ENCODE results near the gene IQSEC1.
A peak's percentile ranks its signal among the peaks of the same experiment; 100 is the strongest.

IQSEC1 gene

DNA sequence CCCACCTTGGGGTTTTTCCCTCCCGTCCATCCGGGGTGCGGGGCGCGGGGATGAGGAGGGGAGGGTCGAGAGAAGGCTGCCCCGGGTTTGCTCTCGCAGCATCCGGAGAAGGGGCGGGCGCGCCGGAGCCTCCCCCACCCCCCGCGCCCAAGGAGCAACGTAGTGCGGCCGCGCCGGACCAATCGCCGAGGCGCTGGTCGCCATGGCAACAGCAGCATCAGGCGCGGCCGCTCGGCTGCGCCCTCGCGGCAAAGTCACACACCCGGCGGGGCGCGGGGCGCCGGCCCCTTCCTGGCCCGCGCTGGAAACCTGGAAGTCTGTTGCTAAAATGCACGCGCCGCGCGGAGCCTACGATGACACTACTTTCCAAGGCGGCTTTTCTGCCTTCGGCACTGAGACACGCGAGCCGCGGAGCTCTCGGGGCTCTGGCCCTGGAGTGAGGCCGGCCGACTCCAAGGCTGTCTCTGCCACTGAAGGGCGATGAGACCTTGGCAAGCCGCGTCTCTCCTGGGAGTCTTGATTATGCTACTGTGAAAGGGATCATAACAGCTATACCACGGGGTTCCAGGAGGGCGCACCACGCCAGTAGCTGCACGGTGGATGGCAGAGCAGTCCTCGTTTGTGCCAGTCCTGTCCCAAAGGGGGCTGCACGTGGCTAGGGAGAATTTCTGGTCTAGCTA, at the start of gene IQSEC1:
IQSEC1 (minus strand) TSS at position 104 of the 680 bp plus-strand sequence. CDS start 415 bp downstream, outside the sequence.
- DNase-seq (ENCODE audit: low read depth in 2 of 2) = peak; percentile 66 to 69

DNA sequence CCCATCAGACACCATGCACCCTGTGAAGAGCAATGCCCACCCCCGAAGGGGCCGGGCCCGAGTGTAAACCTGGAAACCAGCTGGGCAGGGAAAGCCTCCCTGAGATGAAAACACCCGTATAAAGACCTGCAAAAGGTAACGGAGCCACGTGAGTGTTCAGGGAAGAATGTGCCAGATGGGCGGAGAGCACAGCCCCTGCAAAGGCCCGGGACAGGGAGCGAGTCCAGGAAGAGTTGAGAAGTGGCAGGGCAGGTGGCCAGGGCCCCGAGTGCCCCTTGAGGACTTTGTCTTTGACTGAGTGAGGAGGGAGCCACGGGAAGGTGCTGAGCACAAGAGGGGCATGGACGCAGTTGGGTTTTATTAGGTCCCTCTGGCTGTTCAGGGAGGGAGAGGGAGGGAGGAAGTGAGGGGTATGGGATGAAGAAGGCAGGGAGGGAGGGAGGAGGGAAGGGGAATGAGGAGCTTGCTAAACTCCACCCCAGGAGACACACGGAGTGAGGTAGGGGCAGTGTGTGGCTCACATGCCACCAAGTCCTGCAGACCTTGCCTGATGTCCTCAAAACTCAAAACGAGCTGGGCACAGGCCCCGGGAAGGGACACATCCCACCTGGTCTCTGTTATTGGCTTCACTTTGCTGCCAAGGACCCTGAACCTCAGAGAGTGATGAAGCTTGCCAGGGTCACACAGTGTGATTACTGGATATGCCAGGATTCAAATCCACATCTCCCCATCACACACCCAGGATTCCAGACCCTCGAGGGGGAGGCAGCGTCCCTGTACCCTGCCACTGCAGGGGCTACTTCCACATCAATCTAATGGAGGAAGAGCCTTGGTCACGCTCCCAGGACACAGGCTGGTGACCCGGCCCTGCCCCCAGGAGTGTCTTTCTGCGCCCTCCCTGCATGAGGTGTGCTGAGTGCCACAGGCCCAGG, 49.1 kb upstream of the IQSEC1 start:
- DNase-seq (ENCODE audit: low read depth in 2 of 2) = no peak

- no peak for DNase-seq (ENCODE audit: low read depth in 2 of 2)
These were observed 48.3 kb upstream of the IQSEC1 start for GRCh38 chr3:13121553-13122001.

- DNase-seq (ENCODE audit: low read depth in 2 of 2) = no peak
These were observed 47.8 kb upstream of the IQSEC1 start for GRCh38 chr3:13120928-13121552.

- no peak for DNase-seq (ENCODE audit: low read depth in 2 of 2)
These were observed 47.2 kb upstream of the IQSEC1 start for GRCh38 chr3:13120289-13120927.

DNA sequence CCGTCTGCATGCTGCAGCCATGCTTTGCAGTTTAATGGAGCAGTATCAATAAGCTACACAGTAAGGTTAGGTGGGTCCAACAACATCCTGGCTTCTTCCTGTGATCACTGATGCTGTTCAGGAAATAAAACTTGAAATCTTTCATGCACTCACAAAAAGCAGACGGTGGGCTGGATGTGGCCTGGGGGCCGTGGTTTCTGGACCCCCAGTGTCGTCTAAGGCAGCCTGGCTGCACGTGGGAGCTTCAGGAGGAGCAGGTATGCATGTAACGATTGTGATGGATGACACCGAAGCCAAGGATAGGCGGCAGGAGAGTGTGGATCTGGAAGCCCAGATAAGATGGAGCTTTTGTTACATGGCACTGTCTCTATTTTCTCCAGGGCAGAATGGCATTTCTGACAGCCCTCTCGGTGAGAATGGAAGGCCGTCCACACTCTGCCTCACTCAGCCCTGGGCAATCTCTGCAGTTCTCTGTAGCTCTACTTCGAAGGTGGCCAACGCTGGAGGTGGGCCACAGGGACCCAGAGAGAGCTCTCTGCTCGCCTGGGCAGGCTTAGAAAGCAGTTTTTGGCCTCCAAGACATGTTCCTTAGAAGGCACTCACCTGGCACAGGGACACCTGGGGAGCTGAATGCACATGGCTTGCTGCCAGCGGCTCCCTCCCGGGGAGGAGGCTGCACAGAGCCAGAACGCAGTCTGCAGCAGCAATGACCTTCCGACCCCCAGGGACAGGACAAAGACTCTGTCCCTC, 46.4 kb upstream of the IQSEC1 start:
- DNase-seq (ENCODE audit: low read depth in 2 of 2) = no peak

GRCh38 chr3:13116426-13116825, 43.2 kb upstream of the IQSEC1 start:
- no peak for DNase-seq (ENCODE audit: low read depth in 2 of 2)

GRCh38 chr3:13115991-13116390, 42.8 kb upstream of the IQSEC1 start:
- DNase-seq (ENCODE audit: low read depth in 2 of 2) = no peak

- no peak for DNase-seq (ENCODE audit: low read depth in 2 of 2)
These were observed 42.3 kb upstream of the IQSEC1 start for GRCh38 chr3:13115576-13115910.

GRCh38 chr3:13114811-13115575, 41.8 kb upstream of the IQSEC1 start:
- DNase-seq (ENCODE audit: low read depth in 2 of 2) = no peak

- no peak for DNase-seq (ENCODE audit: low read depth in 2 of 2)
These were observed 40.4 kb upstream of the IQSEC1 start for GRCh38 chr3:13113346-13114330.

DNA sequence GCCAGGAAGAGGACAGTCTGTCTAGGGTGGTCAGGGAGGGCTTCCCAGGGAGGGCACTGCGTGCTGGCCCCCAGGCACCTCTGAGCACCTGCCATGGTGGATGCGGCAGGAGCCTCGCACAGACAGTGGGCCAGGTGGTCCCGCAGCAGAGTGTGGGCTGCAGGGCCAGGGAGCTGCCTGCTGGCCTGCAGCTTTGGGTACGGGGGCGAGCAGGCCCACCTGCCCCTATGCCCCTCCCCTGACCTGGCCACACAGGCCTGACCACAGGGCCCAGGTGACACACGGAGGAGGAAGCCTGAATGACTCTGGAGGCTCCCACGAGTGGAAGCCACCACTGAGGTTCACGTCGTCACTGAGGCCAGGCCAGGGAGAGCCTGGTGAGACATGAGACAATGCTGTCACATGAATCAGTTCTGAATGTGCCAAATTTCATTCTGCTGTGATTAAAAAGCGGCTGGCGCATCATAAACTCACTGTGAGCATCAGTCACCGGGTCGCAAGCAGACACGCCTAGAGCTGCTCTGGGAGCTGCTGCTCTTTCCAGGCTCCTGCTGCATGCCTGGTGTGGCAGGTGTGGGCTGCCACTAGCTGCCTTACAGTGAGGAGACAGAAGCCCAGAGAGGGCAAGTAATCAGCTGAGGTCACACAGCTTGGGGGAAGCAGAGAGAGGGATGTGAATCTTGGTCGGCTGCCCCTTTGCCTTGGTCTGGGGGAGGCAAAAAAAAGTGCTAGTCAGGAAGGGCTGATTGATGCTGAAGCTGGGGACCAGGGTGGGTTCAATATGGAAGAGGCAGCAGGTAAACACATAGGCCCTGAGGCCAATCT, 39.5 kb upstream of the IQSEC1 start:
- DNase-seq (ENCODE audit: low read depth in 2 of 2) = no peak

- no peak for DNase-seq (ENCODE audit: low read depth in 2 of 2)
These were observed 38.8 kb upstream of the IQSEC1 start for GRCh38 chr3:13111873-13112520.

GRCh38 chr3:13111173-13111872, 38.1 kb upstream of the IQSEC1 start:
- DNase-seq (ENCODE audit: low read depth in 2 of 2) = no peak

- no peak for DNase-seq (ENCODE audit: low read depth in 2 of 2)
These were observed 37.5 kb upstream of the IQSEC1 start for GRCh38 chr3:13110678-13111116.

DNA sequence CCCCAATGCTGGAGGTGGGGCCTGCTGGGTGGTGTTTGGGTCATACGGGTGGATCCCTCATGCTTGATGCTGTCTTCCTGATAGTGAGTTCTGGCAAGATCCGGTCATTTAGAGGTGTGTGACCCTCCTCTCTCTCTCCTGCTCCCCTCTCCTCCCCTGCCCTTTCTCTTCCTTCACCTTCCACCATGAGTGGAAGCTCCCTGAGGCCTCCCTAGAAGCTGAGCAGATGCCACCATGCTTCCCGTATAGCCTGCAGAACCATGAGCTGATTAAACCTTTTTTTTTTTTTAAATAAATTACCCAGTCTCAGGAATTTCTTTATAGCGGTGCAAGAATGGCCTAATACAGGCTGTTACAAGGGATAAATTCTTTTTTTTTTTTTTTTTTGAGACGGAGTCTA, 36.3 kb upstream of the IQSEC1 start:
- no peak for DNase-seq (ENCODE audit: low read depth in 2 of 2)

GRCh38 chr3:13108861-13109260, 35.6 kb upstream of the IQSEC1 start:
- no peak for DNase-seq (ENCODE audit: low read depth in 2 of 2)
